Liver (tissue), 3 donors: Measurements from ENCODE around the gene JPT1.

Experiments
- ATF3 ChIP-seq: IDR thresholded peaks from 2 replicates; pipeline ENCODE4 v1.6.1; 2016; ENCODE audit warnings: antibody characterized with exemption
- CTCF ChIP-seq: fragments of 150-350 bp; IDR thresholded peaks from 2 replicates; pipeline ENCODE4 v1.5.1; 2017; ENCODE audit warnings: improper control_type of control experiment, low read depth, low read length; ENCODE audit not compliant: missing input control
- EGR1 ChIP-seq, 2 donors: IDR thresholded peaks; 2 replicates each; pipeline ENCODE4 v1.6.1; 2016 to 2018; ENCODE audit warnings: antibody characterized with exemption in 2 of 2, low read depth in 2 of 2
- JUND ChIP-seq, 2 donors: IDR thresholded peaks; 2 replicates each; pipeline ENCODE4 v1.6.1; 2016; ENCODE audit warnings: antibody characterized with exemption in 2 of 2
- SP1 ChIP-seq: IDR thresholded peaks from 2 replicates; pipeline ENCODE4 v1.6.1; 2018; ENCODE audit warnings: antibody characterized with exemption, mild to moderate bottlenecking
- TAF1 ChIP-seq: conservative IDR thresholded peaks from 2 replicates; pipeline ENCODE4 v1.6.1; 2016; ENCODE audit warnings: antibody characterized with exemption, mild to moderate bottlenecking
- donor health status: healthy.
- donor health status: healthy.

GRCh38 chr17:75113798-75114551 is 40.3 kb downstream of the JPT1 start:
- peak; percentile 96 for TF ChIP-seq CTCF
- peak; percentile 19 for TF ChIP-seq SP1
- TF ChIP-seq JUND (IDR thresholded peaks at IDR 0.05): no peak
- TF ChIP-seq EGR1 (IDR thresholded peaks at IDR 0.05; ENCODE audit: low read depth in 2 of 2): peak in 1 of 2 donors; percentile 50
- no peak for TF ChIP-seq TAF1
- TF ChIP-seq ATF3: no peak
